HEK293 (cell line): ENCODE data around the gene FAM193A.

Experiments used
- CTCF ChIA-PET: fragments of 350-600 bp; formaldehyde crosslinking; extraction: SDS; loops from one replicate; lab custom pipeline; 2021; ENCODE audit warnings: antibody characterized with exemption; lab: Yijun Ruan, JAX
- POLR2A ChIA-PET: fragments of 300-600 bp; formaldehyde crosslinking; extraction: SDS; loops from one replicate; lab custom pipeline; 2020; ENCODE audit warnings: antibody characterized with exemption, inconsistent platforms; lab: Yijun Ruan, JAX
- H3K27ac ChIP-seq: fragments of 200-500 bp; sonication (Bioruptor generic); 2 replicates; pipeline ENCODE4 v1.5.1; 2014; ENCODE audit warnings: low read depth, low read length, control low read depth, inconsistent platforms; ENCODE audit errors: extremely low read depth
- H3K36me3 ChIP-seq, 2 experiments: fragments of 200-500 bp in 1 of 2; sonication (Bioruptor generic) in 1 of 2; 1 replicate in 1 of 2; 2 replicates in 1 of 2; pipeline ENCODE4 v1.5.1; 2014 to 2017; ENCODE audit warnings: inconsistent platforms in 2 of 2, low read length in 2 of 2; ENCODE audit not compliant: control insufficient read depth in 2 of 2, insufficient read depth in 1 of 2
- H3K4me1 ChIP-seq: fragments of 200-500 bp; sonication (Bioruptor generic); 2 replicates; pipeline ENCODE4 v1.5.1; 2014; ENCODE audit warnings: mild to moderate bottlenecking, low read length, inconsistent platforms; ENCODE audit not compliant: control insufficient read depth, insufficient read depth
- H3K4me3 ChIP-seq: 2 replicates; pipeline ENCODE4 v1.5.1; 2011; ENCODE audit warnings: low read depth, mild to moderate bottlenecking, control low read depth, low read length, moderate library complexity
- H3K9me3 ChIP-seq: fragments of 200-500 bp; sonication (Bioruptor generic); 2 replicates; pipeline ENCODE4 v1.5.1; 2014; ENCODE audit warnings: low read depth, low read length, inconsistent platforms; ENCODE audit not compliant: control insufficient read depth, insufficient read depth
- CTCF ChIP-seq: fragments of 450-650 bp; formaldehyde crosslinking; IDR thresholded peaks from 2 replicates; pipeline ENCODE4 v1.5.1; 2016; ENCODE audit warnings: missing biosample characterization, missing genetic modification characterization
- KLF1 ChIP-seq: fragments of 450-650 bp; formaldehyde crosslinking; IDR thresholded peaks from 2 replicates; pipeline ENCODE4 v1.5.1; 2016; ENCODE audit warnings: missing biosample characterization, missing genetic modification characterization
- MEIS1 ChIP-seq: sonication (generic); formaldehyde crosslinking; IDR thresholded peaks from 2 replicates; pipeline ENCODE4 v1.8.1; 2022; ENCODE audit warnings: missing genetic modification reagents, mild to moderate bottlenecking, borderline replicate concordance
- REST ChIP-seq: fragments of 450-650 bp; formaldehyde crosslinking; IDR thresholded peaks from 2 replicates; pipeline ENCODE4 v1.5.1; 2016; ENCODE audit warnings: missing biosample characterization, missing genetic modification characterization
- SCRT1 ChIP-seq: fragments of 450-650 bp; formaldehyde crosslinking; IDR thresholded peaks from 2 replicates; pipeline ENCODE4 v1.5.1; 2016; ENCODE audit warnings: missing biosample characterization, missing genetic modification characterization, borderline replicate concordance
- YY1 ChIP-seq: fragments of 450-650 bp; formaldehyde crosslinking; IDR thresholded peaks from 2 replicates; pipeline ENCODE4 v1.5.1; 2018; ENCODE audit warnings: missing biosample characterization, missing genetic modification characterization
- ZBTB8A ChIP-seq: fragments of 450-650 bp; formaldehyde crosslinking; IDR thresholded peaks from 2 replicates; pipeline ENCODE4 v1.5.1; 2016; ENCODE audit warnings: missing biosample characterization, missing genetic modification characterization
- ZFP3 ChIP-seq: fragments of 450-650 bp; formaldehyde crosslinking; IDR thresholded peaks from 2 replicates; pipeline ENCODE4 v1.5.1; 2016; ENCODE audit warnings: low read depth, missing biosample characterization, missing genetic modification characterization
- ZNF155 ChIP-seq: fragments of 450-650 bp; formaldehyde crosslinking; IDR thresholded peaks from 2 replicates; pipeline ENCODE4 v1.5.1; 2016; ENCODE audit warnings: missing biosample characterization, missing genetic modification characterization
- ZNF202 ChIP-seq: fragments of 450-650 bp; formaldehyde crosslinking; IDR thresholded peaks from 2 replicates; pipeline ENCODE4 v1.5.1; 2016; ENCODE audit warnings: missing biosample characterization, missing genetic modification characterization, borderline replicate concordance
- ZNF768 ChIP-seq: fragments of 450-650 bp; formaldehyde crosslinking; IDR thresholded peaks from 2 replicates; pipeline ENCODE4 v1.5.1; 2018; ENCODE audit warnings: missing biosample characterization, mild to moderate bottlenecking, missing genetic modification characterization
- ZNF777 ChIP-seq: fragments of 450-650 bp; formaldehyde crosslinking; IDR thresholded peaks from 2 replicates; pipeline ENCODE4 v1.5.1; 2017; ENCODE audit warnings: missing biosample characterization, missing genetic modification characterization, borderline replicate concordance
- TF ChIP-seq, protein P1 (sequence below): fragments of 450-650 bp; formaldehyde crosslinking; IDR thresholded peaks from 2 replicates; pipeline ENCODE4 v1.5.1; 2016; ENCODE audit warnings: missing biosample characterization, missing genetic modification characterization, borderline replicate concordance
- TF ChIP-seq, protein P2 (sequence below): IDR thresholded peaks from 2 replicates; pipeline ENCODE4 v1.6.1; 2011; ENCODE audit warnings: mild to moderate bottlenecking, low read depth, low read length, borderline replicate concordance
- TF ChIP-seq, protein P3 (sequence below): fragments of 450-650 bp; formaldehyde crosslinking; IDR thresholded peaks from 2 replicates; pipeline ENCODE4 v1.5.1; 2016; ENCODE audit warnings: missing biosample characterization, missing genetic modification characterization
- TF ChIP-seq, protein P4 (sequence below): fragments of 450-650 bp; formaldehyde crosslinking; IDR thresholded peaks from 2 replicates; pipeline ENCODE4 v1.5.1; 2016; ENCODE audit warnings: missing biosample characterization, missing genetic modification characterization
- TF ChIP-seq, protein P5 (sequence below): fragments of 450-650 bp; formaldehyde crosslinking; IDR thresholded peaks from 2 replicates; pipeline ENCODE4 v1.5.1; 2016; ENCODE audit warnings: missing biosample characterization, missing genetic modification characterization

The FAM193A gene

DNA sequence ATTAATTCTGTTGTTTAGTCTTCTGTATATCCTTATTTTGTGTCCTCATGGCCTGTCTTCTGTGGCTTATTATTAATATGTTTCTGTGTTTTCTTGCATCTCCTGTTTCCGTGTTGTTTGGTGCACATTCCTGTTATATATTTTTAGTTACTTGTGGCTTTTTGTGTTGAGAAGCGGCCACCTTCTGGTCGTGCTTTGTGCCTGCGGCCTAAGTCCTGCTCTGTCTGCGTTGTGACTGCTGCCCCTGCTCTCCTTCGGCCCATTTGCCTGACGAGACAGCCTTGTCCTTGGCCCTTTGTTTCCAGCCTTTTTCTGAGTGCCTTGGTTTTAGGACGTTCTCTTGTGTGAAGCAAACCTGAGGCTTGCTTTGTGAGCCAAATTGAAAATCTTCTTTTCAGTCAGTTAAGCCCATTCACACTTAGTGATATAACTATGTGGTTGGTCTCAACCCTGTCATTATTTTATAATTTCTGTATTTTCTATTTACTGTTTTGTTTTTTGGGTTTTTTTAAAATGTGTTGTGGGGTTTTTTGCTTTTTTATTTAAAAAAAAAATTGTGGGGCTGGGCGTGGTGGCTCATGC is 175.9 kb downstream of the FAM193A start:
- CTCF ChIA-PET: no interaction called here

DNA sequence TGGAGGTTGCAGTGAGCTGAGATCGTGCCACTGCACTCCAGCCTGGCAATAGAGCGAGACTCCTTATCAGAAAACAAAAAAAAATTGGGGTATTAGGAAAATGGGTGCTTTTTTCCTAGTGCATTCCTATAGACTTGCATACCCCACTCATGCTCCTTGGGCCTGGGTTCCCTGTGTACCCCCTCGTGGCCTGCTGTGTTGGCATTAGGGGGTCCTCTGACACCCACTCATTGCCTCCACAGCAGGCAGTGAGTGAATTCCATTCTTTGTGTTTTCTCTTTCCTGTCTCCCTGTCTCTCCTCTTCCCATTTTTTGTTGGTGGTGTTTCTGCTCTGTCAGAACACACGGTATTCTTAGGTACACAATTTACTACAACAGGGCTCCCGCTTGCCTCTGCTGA is 176.9 kb downstream of the FAM193A start:
- H3K9me3 ChIP-seq: no peaks in the 10 kb centered on the region
- POLR2A ChIA-PET: no interaction called here
- TF ChIP-seq ZNF202 (tag by site-specific recombination) (no peak), SCRT1 (tag by site-specific recombination) (no peak), ZBTB8A (tag by site-specific recombination) (no peak), MEIS1 (CRISPR knock-in tag) (no peak), ZFP3 (tag by site-specific recombination) (no peak), REST (tag by site-specific recombination) (no peak), YY1 (tag by site-specific recombination) (no peak), ZNF777 (no peak), ZNF768 (no peak), CTCF (tag by site-specific recombination) (no peak)
- TF ChIP-seq, protein P1, sequence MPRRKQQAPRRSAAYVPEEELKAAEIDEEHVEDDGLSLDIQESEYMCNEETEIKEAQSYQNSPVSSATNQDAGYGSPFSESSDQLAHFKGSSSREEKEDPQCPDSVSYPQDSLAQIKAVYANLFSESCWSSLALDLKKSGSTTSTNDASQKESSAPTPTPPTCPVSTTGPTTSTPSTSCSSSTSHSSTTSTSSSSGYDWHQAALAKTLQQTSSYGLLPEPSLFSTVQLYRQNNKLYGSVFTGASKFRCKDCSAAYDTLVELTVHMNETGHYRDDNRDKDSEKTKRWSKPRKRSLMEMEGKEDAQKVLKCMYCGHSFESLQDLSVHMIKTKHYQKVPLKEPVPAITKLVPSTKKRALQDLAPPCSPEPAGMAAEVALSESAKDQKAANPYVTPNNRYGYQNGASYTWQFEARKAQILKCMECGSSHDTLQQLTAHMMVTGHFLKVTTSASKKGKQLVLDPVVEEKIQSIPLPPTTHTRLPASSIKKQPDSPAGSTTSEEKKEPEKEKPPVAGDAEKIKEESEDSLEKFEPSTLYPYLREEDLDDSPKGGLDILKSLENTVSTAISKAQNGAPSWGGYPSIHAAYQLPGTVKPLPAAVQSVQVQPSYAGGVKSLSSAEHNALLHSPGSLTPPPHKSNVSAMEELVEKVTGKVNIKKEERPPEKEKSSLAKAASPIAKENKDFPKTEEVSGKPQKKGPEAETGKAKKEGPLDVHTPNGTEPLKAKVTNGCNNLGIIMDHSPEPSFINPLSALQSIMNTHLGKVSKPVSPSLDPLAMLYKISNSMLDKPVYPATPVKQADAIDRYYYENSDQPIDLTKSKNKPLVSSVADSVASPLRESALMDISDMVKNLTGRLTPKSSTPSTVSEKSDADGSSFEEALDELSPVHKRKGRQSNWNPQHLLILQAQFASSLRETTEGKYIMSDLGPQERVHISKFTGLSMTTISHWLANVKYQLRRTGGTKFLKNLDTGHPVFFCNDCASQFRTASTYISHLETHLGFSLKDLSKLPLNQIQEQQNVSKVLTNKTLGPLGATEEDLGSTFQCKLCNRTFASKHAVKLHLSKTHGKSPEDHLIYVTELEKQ (tag by site-specific recombination): no peak
- TF ChIP-seq, protein P2, sequence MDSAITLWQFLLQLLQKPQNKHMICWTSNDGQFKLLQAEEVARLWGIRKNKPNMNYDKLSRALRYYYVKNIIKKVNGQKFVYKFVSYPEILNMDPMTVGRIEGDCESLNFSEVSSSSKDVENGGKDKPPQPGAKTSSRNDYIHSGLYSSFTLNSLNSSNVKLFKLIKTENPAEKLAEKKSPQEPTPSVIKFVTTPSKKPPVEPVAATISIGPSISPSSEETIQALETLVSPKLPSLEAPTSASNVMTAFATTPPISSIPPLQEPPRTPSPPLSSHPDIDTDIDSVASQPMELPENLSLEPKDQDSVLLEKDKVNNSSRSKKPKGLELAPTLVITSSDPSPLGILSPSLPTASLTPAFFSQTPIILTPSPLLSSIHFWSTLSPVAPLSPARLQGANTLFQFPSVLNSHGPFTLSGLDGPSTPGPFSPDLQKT: no peak
- TF ChIP-seq, protein P3, sequence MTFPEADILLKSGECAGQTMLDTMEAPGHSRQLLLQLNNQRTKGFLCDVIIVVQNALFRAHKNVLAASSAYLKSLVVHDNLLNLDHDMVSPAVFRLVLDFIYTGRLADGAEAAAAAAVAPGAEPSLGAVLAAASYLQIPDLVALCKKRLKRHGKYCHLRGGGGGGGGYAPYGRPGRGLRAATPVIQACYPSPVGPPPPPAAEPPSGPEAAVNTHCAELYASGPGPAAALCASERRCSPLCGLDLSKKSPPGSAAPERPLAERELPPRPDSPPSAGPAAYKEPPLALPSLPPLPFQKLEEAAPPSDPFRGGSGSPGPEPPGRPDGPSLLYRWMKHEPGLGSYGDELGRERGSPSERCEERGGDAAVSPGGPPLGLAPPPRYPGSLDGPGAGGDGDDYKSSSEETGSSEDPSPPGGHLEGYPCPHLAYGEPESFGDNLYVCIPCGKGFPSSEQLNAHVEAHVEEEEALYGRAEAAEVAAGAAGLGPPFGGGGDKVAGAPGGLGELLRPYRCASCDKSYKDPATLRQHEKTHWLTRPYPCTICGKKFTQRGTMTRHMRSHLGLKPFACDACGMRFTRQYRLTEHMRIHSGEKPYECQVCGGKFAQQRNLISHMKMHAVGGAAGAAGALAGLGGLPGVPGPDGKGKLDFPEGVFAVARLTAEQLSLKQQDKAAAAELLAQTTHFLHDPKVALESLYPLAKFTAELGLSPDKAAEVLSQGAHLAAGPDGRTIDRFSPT (tag by site-specific recombination): no peak
- TF ChIP-seq, protein P4, sequence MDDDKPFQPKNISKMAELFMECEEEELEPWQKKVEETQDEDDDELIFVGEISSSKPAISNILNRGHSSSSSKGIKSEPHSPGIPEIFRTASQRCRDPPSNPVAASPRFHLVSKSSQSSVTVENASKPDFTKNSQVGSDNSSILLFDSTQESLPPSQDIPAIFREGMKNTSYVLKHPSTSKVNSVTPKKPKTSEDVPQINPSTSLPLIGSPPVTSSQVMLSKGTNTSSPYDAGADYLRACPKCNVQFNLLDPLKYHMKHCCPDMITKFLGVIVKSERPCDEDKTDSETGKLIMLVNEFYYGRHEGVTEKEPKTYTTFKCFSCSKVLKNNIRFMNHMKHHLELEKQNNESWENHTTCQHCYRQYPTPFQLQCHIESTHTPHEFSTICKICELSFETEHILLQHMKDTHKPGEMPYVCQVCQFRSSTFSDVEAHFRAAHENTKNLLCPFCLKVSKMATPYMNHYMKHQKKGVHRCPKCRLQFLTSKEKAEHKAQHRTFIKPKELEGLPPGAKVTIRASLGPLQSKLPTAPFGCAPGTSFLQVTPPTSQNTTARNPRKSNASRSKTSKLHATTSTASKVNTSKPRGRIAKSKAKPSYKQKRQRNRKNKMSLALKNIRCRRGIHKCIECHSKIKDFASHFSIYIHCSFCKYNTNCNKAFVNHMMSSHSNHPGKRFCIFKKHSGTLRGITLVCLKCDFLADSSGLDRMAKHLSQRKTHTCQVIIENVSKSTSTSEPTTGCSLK (tag by site-specific recombination): no peak
- TF ChIP-seq, protein P5, sequence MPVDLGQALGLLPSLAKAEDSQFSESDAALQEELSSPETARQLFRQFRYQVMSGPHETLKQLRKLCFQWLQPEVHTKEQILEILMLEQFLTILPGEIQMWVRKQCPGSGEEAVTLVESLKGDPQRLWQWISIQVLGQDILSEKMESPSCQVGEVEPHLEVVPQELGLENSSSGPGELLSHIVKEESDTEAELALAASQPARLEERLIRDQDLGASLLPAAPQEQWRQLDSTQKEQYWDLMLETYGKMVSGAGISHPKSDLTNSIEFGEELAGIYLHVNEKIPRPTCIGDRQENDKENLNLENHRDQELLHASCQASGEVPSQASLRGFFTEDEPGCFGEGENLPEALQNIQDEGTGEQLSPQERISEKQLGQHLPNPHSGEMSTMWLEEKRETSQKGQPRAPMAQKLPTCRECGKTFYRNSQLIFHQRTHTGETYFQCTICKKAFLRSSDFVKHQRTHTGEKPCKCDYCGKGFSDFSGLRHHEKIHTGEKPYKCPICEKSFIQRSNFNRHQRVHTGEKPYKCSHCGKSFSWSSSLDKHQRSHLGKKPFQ (tag by site-specific recombination): no peak
- no peak overlapping the region for H3K27ac ChIP-seq
- peaks cover 19 to 44% of the 10 kb centered on the region in 2 experiments for H3K36me3 ChIP-seq
- H3K4me3 ChIP-seq: no peak overlapping the region
- CTCF ChIA-PET: no interaction called here
- H3K4me1 ChIP-seq: no peaks in the 10 kb centered on the region

More for the DNA sequence above, 175.9 kb downstream of the FAM193A start:
- TF ChIP-seq ZNF155 (tag by site-specific recombination) (no peak), KLF1 (tag by site-specific recombination) (no peak)
- Histone ChIP-seq H3K4me3 (no peak overlapping the region), H3K27ac (no peak overlapping the region), H3K4me1 (no peaks in the 10 kb centered on the region), H3K9me3 (no peaks in the 10 kb centered on the region), H3K36me3 (peaks cover 18 to 46% of the 10 kb centered on the region in 2 experiments; a peak in 2 of 3 replicates)
- POLR2A ChIA-PET: no interaction called here
